NCI-H460 (cell line): ENCODE measurements around the gene LRRC59. TPM values are rescaled to one million over a fixed set of nuclear protein-coding genes. Genes with fewer than 3 reads are reported as not detected.
"Not testable (repeated sequence)": the region's sequence is repeated elsewhere in the genome, so short reads cannot be mapped to it uniquely, and the experiment has no call there.

Experiments
- DNase-seq: peaks from one replicate; pipeline ENCODE4 v3.0.0-alpha.2; 2016; ENCODE audit warnings: low read depth; ENCODE audit errors: extremely low read depth
- total RNA-seq: library from RNA; depleted of rRNA; stranded (reverse); fragments of >200 nt; shearing (Covaris generic); gene quantifications from 2 replicates; pipeline ENCODE4 v1.2.3, GENCODE V29; 2014

The LRRC59 gene
- total RNA-seq, 1 experiment from 2014 or later = 175 TPM

GRCh38 chr17:50424996-50425681 is 27.8 kb upstream of the LRRC59 start:
- no peak for DNase-seq

DNA sequence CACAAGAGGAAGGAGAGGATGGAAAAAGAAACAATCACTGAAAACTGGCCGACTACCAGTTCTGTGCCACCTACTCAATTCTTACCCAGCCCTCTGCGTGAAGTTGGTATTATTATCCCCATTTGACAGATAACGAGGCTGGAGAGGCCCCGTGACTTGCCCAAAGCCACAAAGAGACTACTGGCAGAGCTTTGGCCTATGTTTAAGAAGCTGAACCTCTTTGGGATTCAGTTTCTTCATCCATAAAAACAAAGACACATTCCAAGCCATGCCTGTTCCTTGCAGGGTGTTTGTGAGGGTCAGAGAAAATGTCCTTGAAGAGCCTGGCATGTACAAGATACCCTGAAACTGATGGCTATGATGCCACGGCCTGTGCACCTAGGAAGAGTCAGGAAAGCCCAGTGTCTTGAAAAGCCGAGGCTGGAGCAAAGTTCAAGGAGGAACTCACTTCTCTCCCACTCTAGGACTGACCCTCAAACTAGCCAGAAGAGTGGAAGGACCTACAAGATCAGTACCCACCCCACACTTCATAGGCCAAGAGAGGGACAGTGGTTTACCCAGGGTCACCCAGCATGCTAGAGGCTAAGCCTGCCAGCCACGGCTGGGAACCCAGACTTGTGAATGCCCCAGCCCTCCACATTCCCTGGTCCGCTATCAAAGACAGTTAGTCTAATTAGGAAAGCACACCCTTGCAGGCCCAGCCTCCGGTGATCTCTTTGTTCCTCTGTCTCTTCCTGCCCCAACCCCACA is 27.1 kb upstream of the LRRC59 start:
- DNase-seq = no peak

- no peak for DNase-seq
Observed at GRCh38 chr17:50423553-50424159, 26.3 kb upstream of the LRRC59 start.

DNA sequence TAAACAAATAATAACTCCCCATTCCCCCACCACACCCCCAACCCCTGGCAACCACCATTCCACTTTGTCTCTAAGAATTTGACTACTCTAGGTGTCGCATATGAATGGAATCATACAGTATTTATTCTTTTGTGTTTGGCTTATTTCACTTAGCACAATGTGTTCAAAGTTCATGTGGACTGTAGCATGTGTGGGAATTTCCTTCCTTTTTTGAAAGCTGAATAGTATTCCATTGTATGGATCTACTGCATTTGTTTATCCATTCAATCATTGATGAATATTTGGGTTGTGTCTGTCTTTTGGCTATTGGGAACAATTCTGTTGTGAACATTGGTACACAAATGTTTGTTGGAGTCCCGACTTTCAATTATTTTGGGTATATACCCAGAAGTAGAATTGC is 25.4 kb upstream of the LRRC59 start:
- DNase-seq = no peak

GRCh38 chr17:50421308-50422051 is 24.2 kb upstream of the LRRC59 start:
- DNase-seq = no peak

GRCh38 chr17:50420419-50421112 is 23.2 kb upstream of the LRRC59 start:
- DNase-seq = no peak

- not testable (repeated sequence) for DNase-seq
Observed at GRCh38 chr17:50419577-50419976, 22.3 kb upstream of the LRRC59 start.

- DNase-seq = no peak
Observed at GRCh38 chr17:50414808-50415207, 17.5 kb upstream of the LRRC59 start.

DNA sequence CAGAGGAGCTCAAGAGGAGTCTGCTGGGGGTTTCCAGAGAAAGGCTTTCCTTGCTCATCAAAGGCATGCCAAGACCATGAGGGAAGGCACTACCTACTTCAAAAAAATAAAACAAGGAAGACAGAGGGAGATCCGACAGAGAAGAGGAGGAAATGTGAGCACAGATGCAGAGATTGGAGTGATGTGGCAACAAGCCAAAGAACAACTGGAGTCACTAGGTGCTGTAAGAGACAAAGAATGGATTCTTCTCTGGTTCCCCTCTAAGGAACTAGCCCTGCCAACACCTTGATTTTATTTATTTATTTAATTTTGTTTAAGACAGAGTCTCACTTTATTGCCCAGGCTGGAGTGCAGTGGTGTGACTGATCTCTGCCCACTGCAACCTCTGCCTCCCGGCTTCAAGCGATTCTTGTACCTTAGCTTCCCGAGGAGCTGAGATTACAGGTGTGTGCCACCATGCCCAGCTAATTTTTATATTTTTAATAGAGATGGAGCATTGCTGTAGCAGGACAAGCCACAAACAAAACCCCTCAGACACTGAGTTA is 14.9 kb upstream of the LRRC59 start:
- DNase-seq = no peak

DNA sequence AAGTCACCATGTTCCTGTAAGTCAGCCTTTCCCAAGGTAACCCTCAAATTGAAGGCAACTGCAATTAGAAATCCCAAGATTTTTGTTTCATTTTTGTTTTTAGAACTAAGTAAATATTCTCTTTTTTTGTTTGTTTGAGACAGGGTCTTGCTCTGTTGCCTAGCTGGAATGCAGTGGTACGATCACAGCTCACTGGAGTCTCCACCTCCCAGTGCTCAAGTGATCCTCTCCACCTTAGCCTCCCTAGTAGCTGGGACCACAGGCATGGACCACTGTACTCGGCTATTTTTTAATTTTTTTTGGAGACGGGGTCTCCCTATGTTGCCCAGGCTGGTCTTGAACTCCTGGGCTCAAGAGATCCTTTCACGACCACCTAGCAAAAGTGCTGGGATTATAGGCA is 10.6 kb upstream of the LRRC59 start:
- no peak for DNase-seq

- DNase-seq = no peak
Observed at GRCh38 chr17:50406578-50406977, 9.3 kb upstream of the LRRC59 start.

DNA sequence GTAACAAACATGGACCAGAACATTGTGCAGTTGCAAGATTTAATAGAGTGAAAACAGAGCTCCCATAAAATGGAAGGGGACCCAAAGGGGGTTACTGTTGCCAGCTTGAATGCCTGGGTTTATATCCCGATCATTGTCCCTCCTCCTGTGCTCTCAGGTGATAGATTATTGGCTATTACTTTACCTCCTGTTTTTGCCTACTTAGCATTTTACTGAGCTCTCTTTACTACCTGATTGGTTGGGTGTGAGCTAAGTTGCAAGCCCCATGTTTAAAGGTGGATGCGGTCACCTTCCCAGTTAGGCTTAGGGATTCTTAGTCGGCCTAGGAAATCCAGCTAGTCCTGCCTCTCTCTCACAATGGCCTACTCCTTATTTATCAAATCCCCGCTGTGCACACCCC is 8.0 kb upstream of the LRRC59 start:
- not testable (repeated sequence) for DNase-seq

GRCh38 chr17:50399591-50399990 is 2.3 kb upstream of the LRRC59 start:
- not testable (repeated sequence) for DNase-seq

GRCh38 chr17:50398672-50399071 is 1.3 kb upstream of the LRRC59 start:
- DNase-seq = not testable (repeated sequence)

DNA sequence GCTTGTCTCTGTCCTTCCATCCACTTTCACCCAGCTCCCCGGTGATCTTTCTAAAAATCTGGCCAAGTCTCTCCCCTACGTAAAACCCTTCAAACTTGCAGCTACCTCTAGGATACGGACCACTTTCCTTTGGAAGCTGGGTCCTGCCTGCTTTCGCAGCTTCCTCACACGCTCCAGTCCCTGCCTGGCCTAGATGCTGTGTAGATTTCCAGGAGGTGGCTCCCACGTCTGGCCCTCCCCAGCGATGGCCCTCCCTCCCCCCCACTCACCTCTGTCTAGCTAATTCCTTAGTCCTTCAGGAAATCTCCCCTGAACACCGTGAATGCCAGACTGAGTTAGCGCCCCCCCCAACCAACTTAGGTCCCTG is 579 bp upstream of the LRRC59 start:
- no peak for DNase-seq

DNA sequence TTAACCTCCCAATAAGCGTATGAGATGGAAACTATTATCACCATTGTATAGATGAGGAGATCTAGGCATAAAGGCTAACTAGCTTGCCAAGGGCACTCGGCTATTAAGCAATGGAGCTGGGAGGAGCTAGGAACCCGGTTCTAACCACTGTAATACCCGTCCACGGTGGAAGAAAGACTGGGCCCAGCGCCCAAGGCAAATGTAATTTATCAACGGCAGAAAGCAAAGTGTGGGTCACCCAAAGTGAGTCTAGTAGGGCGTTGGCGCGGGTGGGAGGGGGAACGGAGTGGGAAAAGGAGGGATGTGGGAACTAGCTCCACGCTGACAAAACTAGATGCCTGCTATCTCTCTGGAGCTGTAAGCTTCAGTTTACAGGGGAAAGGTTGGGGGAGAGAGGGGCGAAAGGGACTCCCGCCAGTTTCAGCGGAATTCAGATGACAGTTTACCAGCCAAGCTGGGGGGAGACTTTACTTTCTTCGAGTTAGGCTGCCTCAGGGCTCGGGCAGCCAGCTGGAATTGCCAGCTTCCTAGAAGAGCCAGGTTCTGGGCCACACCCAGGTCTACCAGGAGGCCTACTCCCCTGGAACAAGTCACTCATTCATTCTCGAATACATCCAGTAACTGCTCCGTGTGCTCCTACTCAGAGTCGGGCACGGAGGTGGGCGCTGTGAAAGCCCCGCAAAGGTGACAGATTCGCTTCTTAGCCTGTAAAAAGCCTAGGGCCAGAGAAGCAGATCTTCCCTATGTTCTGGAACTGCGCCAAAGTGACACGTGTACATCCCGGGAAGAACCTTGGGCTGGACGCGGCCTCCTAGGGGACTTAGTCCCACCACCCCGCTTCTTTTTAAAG is 837 bp downstream of the LRRC59 start:
- DNase-seq = peak; percentile 37

DNA sequence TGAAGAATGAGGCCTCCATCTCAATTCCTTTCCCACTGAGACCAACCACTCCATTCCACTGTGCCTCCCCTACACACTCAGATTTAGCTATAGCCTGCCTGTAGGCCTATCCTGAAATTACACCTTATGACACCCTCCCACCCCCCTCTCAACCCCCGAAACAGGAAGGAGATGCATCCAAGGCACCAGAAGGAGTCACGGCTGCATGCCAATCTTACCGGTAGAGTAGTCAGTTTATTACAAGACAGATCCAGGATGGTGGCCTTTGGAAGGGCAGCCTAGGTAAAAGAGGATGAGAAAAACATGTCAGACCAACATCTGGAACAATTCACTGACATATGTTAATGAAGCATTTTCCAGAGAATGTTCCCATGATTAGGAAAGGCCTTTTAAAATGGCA is 2.6 kb downstream of the LRRC59 start:
- no peak for DNase-seq

DNA sequence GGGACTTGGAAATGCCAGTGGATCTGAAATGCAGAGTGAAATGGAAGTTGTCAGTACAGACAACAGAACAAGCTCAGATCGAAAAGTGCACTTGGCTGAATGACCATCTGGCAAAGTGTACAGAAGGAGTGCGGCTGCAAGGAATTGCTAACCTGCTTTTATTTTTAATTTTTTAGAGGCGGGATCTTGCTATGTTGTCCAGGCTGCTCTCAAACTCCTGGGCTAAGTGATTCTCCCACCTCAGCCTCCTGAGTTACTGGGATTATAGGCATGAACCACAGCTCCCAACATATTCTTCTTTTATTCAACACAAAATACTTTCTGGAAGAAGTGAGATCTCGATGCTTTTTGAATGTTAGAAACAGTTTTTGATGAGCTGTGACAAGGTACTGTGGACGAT is 3.6 kb downstream of the LRRC59 start:
- no peak for DNase-seq

DNA sequence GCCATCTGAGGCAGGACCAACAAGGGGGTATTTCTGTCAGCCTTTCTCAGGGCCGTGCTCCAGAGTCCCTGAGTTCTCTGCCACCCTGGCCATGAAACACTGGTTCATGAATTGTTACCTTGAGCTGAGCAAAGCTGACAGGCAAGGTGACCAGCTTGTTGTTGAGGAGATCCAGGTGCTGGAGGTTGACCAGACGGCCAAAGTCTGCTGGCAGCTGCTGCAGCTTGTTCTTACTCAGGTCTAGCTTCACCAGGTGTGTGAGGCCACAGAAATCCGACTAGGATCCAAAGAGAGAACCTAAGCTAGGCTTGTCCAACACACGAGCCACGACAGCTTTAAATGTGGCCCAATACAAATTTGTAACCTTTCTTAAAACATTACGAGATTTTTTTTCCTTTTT is 4.7 kb downstream of the LRRC59 start:
- DNase-seq = no peak
